Endodermal cell (in vitro differentiated cells): ENCODE measurements around the gene KIAA2012. TPM values are rescaled to one million over a fixed set of nuclear protein-coding genes. Genes with fewer than 3 reads are reported as not detected.

Experiments
- DNase-seq: peaks from one replicate; pipeline ENCODE4 v3.0.0-alpha.2; 2017
- H3K27ac ChIP-seq: 2 replicates; pipeline ENCODE4 v1.5.1; 2013; ENCODE audit warnings: mild to moderate bottlenecking, low read depth, low read length, moderate library complexity
- H3K27me3 ChIP-seq: 2 replicates; pipeline ENCODE4 v1.6.1; 2013; ENCODE audit warnings: mild to moderate bottlenecking, low read length, moderate library complexity; ENCODE audit not compliant: insufficient read depth, control insufficient read depth, poor library complexity, severe bottlenecking
- H3K36me3 ChIP-seq: 2 replicates; pipeline ENCODE4 v1.7.0; 2013; ENCODE audit warnings: mild to moderate bottlenecking, low read length, moderate library complexity; ENCODE audit not compliant: control insufficient read depth, insufficient read depth
- H3K4me1 ChIP-seq: one replicate; pipeline ENCODE4 v1.7.0; 2013; ENCODE audit warnings: low read length; ENCODE audit not compliant: control insufficient read depth, insufficient read depth
- H3K4me3 ChIP-seq: 2 replicates; pipeline ENCODE4 v1.5.1; 2013; ENCODE audit warnings: mild to moderate bottlenecking, low read length, moderate library complexity
- H3K9ac ChIP-seq: 2 replicates; pipeline ENCODE4 v1.6.1; 2013; ENCODE audit warnings: mild to moderate bottlenecking, low read length, moderate library complexity; ENCODE audit not compliant: poor library complexity, severe bottlenecking; ENCODE audit errors: extremely low read depth
- H3K9me3 ChIP-seq: 2 replicates; pipeline ENCODE4 v1.6.1; 2013; ENCODE audit warnings: mild to moderate bottlenecking, low read length, moderate library complexity; ENCODE audit not compliant: control insufficient read depth
- H3K27ac Mint-ChIP-seq: 2 replicates; pipeline ENCODE4 v1.8.0; 2020; ENCODE audit warnings: mixed read lengths
- H3K27me3 Mint-ChIP-seq: 2 replicates; pipeline ENCODE4 v1.8.0; 2021; ENCODE audit warnings: mild to moderate bottlenecking, mixed read lengths; ENCODE audit not compliant: insufficient read depth
- H3K36me3 Mint-ChIP-seq: 2 replicates; pipeline ENCODE4 v1.8.0; 2020; ENCODE audit warnings: low read depth, mixed read lengths
- H3K4me1 Mint-ChIP-seq: 2 replicates; pipeline ENCODE4 v1.8.0; 2020; ENCODE audit warnings: mixed read lengths
- H3K4me3 Mint-ChIP-seq: 2 replicates; pipeline ENCODE4 v1.8.0; 2020; ENCODE audit warnings: mild to moderate bottlenecking, moderate library complexity, mixed read lengths
- H3K9me3 Mint-ChIP-seq: 2 replicates; pipeline ENCODE4 v1.8.0; 2020; ENCODE audit warnings: mild to moderate bottlenecking, mixed read lengths
- WGBS, 2 experiments: methylation state at CpG; one replicate each; pipeline versions ENCODE4 v1.1.5 to v1.1.7; 2013; ENCODE audit warnings: missing lambda C conversion rate in 2 of 2, mixed read lengths in 1 of 2; ENCODE audit not compliant: insufficient coverage in 1 of 2, insufficient read length in 1 of 2; 5-methylcytosine and 5-hydroxymethylcytosine counted together
- long read RNA-seq, 4 experiments: library from polyadenylated mRNA in 2 of 4; library from RNA in 1 of 4; library from capped mRNA in 1 of 4; stranded (forward) in 3 of 4; unstranded in 1 of 4; transcript quantifications; one replicate each; pipeline ENCODE4 v2.0.0, GENCODE V29; 2020 to 2021; ENCODE audit warnings: inconsistent platforms in 1 of 4
- polyA plus RNA-seq, 2 experiments: library from polyadenylated mRNA; stranded (reverse); fragments of 50-300 nt; gene quantifications; one replicate each; pipeline ENCODE4 v1.2.3, GENCODE V29; 2013
- total RNA-seq, 2 donors: library from RNA; stranded (reverse); fragmentation: NEBNext Ultra II Directional in 1 of 2; extraction: Animal tissue kit (Norgen Biotek cat#: 25700) in 1 of 2; gene quantifications; 2 replicates in 1 of 2; 3 replicates in 1 of 2; pipeline ENCODE4 v1.2.1, GENCODE V29; 2021
- TF ChIP-seq, protein P1 (sequence below): fragments of 200-600 bp; sonication (generic); conservative IDR thresholded peaks from 2 replicates; pipeline ENCODE4 v1.5.0; 2021; ENCODE audit warnings: antibody characterized with exemption, mild to moderate bottlenecking

KIAA2012 gene
- total RNA-seq, result 1 to 10 TPM in 1 of 2 donors, under 1 TPM in 1; 0.62 to 1.0 TPM
- polyA plus RNA-seq (2013, experiment 1 of 2), result 0.43 TPM
- 0.33 TPM for polyA plus RNA-seq (2013, experiment 2 of 2)
- long read RNA-seq, experiment 1, result 0 reads
- long read RNA-seq, experiment 2, partial matches to known transcripts, result 1 of 3 reads
- long read RNA-seq, experiment 2, other reads (novel, unspliced or antisense), result 2 of 3 reads
- long read RNA-seq, experiment 3, partial matches to known transcripts, result 0 of 1 reads
- long read RNA-seq, experiment 3, other reads (novel, unspliced or antisense), result 1 of 1 reads
- long read RNA-seq, experiment 4, partial matches to known transcripts, result 1 of 4 reads
- long read RNA-seq, experiment 4, other reads (novel, unspliced or antisense), result 3 of 4 reads

GRCh38 chr2:202072737-202073401, at the start of gene KIAA2012:
Gene KIAA2012, plus strand, starts transcription at chr2:202073255. Its CDS starts 373 bp downstream, at chr2:202073628.
- TF ChIP-seq, protein P1, sequence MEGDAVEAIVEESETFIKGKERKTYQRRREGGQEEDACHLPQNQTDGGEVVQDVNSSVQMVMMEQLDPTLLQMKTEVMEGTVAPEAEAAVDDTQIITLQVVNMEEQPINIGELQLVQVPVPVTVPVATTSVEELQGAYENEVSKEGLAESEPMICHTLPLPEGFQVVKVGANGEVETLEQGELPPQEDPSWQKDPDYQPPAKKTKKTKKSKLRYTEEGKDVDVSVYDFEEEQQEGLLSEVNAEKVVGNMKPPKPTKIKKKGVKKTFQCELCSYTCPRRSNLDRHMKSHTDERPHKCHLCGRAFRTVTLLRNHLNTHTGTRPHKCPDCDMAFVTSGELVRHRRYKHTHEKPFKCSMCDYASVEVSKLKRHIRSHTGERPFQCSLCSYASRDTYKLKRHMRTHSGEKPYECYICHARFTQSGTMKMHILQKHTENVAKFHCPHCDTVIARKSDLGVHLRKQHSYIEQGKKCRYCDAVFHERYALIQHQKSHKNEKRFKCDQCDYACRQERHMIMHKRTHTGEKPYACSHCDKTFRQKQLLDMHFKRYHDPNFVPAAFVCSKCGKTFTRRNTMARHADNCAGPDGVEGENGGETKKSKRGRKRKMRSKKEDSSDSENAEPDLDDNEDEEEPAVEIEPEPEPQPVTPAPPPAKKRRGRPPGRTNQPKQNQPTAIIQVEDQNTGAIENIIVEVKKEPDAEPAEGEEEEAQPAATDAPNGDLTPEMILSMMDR, result no peak
- Histone ChIP-seq H3K4me3 (no peak within 1 kb of the TSS), H3K9me3 (no peaks in the 10 kb centered on the region), H3K27me3 (no peaks in the 10 kb centered on the region), H3K9ac (no peak within 1 kb of the TSS), H3K27ac (peak within 1 kb of the TSS; percentile 26), H3K36me3 (no peaks in the 10 kb centered on the region), H3K4me1 (peaks cover 3% of the 10 kb centered on the region)
- 58 to 81% methylated on average over 7 to 10 of the region's 11 CpGs for WGBS, 2 experiments
- H3K9me3 Mint-ChIP-seq, result no peaks in the 10 kb centered on the region
- H3K27me3 Mint-ChIP-seq, result peaks cover 1% of the 10 kb centered on the region
- H3K27ac Mint-ChIP-seq, result no peak within 1 kb of the TSS
- H3K4me3 Mint-ChIP-seq, result no peak within 1 kb of the TSS
- DNase-seq, result peak; percentile 63
- no peaks in the 10 kb centered on the region for H3K36me3 Mint-ChIP-seq
- peaks cover 14% of the 10 kb centered on the region for H3K4me1 Mint-ChIP-seq

DNA sequence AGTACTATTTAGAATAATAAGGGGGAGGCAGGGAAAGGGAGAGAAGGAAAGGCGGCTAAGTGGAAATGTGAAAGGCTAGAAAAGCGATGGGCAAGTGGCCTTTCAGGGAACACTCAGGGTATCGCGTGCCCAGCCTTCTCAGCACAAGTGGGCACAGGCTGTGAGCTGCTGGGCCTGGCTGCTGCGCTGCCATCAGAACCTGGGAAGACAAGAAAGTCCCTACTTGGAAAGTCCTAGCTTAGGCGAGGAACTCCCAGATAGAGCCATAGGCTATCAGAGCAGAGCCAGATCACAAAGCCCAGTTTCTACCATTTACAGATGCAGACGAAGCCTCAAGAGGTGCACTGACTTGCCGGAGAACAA, 49.2 kb upstream of the KIAA2012 start:
- Histone ChIP-seq H3K27me3 (no peaks in the 10 kb centered on the region), H3K36me3 (no peaks in the 10 kb centered on the region), H3K9ac (peak overlapping the region; percentile 2), H3K9me3 (no peaks in the 10 kb centered on the region), H3K4me3 (peak overlapping the region; percentile 4), H3K4me1 (peaks cover 40% of the 10 kb centered on the region), H3K27ac (no peak overlapping the region)
- WGBS, 2 experiments, result 27 to 29% methylated on average over 7 to 8 of the region's 8 CpGs
- H3K9me3 Mint-ChIP-seq, result peaks cover 2% of the 10 kb centered on the region
- TF ChIP-seq, protein P1, result no peak
- H3K4me1 Mint-ChIP-seq, result peaks cover 54% of the 10 kb centered on the region
- peak; percentile 77 for DNase-seq
- H3K27ac Mint-ChIP-seq, result peak overlapping the region; percentile 88
- peaks cover 48% of the 10 kb centered on the region for H3K27me3 Mint-ChIP-seq
- H3K4me3 Mint-ChIP-seq, result peak overlapping the region; percentile 35
- H3K36me3 Mint-ChIP-seq, result no peaks in the 10 kb centered on the region

- Histone ChIP-seq H3K9me3 (no peaks in the 10 kb centered on the region), H3K4me1 (peaks cover 35% of the 10 kb centered on the region), H3K4me3 (no peak overlapping the region), H3K27me3 (no peaks in the 10 kb centered on the region), H3K36me3 (no peaks in the 10 kb centered on the region), H3K9ac (no peak overlapping the region), H3K27ac (no peak overlapping the region)
- 80 to 86% methylated on average over 8 to 9 of the region's 9 CpGs for WGBS, 2 experiments
- peaks cover 53% of the 10 kb centered on the region for H3K27me3 Mint-ChIP-seq
- TF ChIP-seq, protein P1, result no peak
- H3K36me3 Mint-ChIP-seq, result no peaks in the 10 kb centered on the region
- H3K27ac Mint-ChIP-seq, result peak overlapping the region; percentile 88
- H3K4me1 Mint-ChIP-seq, result peaks cover 46% of the 10 kb centered on the region
- DNase-seq, result no peak
- peaks cover 2% of the 10 kb centered on the region for H3K9me3 Mint-ChIP-seq
- peak overlapping the region; percentile 35 for H3K4me3 Mint-ChIP-seq
These were observed 48.2 kb upstream of the KIAA2012 start for GRCh38 chr2:202024871-202025270.
